ENCODE data around the gene PNMT.
A peak's percentile ranks its signal among the peaks of the same experiment; 100 is the strongest.

Gene PNMT, protein sequence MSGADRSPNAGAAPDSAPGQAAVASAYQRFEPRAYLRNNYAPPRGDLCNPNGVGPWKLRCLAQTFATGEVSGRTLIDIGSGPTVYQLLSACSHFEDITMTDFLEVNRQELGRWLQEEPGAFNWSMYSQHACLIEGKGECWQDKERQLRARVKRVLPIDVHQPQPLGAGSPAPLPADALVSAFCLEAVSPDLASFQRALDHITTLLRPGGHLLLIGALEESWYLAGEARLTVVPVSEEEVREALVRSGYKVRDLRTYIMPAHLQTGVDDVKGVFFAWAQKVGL

DNA sequence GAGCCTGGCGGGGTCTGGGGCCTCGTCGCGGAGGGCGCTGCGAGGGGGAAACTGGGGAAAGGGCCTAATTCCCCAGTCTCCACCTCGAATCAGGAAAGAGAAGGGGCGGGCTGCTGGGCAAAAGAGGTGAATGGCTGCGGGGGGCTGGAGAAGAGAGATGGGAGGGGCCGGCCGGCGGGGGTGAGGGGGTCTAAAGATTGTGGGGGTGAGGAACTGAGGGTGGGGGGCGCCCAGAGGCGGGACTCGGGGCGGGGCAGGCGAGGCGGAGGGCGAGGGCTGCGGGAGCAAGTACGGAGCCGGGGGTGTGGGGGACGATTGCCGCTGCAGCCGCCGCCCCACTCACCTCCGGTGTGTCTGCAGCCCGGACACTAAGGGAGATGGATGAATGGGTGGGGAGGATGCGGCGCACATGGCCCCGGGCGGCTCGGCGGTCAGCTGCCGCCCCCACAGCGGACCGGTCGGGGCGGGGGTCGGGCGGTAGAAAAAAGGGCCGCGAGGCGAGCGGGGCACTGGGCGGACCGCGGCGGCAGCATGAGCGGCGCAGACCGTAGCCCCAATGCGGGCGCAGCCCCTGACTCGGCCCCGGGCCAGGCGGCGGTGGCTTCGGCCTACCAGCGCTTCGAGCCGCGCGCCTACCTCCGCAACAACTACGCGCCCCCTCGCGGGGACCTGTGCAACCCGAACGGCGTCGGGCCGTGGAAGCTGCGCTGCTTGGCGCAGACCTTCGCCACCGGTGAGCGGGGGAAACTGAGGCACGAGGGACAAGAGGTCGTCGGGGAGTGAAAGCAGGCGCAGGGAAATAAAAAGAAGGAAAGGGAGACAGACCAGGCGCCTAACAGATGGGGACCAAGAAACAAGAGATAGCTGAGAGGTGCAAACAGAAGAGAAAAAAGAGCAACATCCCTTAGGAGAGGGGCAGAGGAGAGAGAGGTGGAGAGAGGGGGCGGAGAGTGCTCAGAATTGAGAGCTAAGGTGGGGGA is at the start of gene PNMT:
Gene PNMT, plus strand, starts transcription at position 509 of the 980 bp plus-strand sequence. Its CDS starts 23 bp downstream, at position 532.
- peak; percentile 13 to 58 for DNase-seq

DNA sequence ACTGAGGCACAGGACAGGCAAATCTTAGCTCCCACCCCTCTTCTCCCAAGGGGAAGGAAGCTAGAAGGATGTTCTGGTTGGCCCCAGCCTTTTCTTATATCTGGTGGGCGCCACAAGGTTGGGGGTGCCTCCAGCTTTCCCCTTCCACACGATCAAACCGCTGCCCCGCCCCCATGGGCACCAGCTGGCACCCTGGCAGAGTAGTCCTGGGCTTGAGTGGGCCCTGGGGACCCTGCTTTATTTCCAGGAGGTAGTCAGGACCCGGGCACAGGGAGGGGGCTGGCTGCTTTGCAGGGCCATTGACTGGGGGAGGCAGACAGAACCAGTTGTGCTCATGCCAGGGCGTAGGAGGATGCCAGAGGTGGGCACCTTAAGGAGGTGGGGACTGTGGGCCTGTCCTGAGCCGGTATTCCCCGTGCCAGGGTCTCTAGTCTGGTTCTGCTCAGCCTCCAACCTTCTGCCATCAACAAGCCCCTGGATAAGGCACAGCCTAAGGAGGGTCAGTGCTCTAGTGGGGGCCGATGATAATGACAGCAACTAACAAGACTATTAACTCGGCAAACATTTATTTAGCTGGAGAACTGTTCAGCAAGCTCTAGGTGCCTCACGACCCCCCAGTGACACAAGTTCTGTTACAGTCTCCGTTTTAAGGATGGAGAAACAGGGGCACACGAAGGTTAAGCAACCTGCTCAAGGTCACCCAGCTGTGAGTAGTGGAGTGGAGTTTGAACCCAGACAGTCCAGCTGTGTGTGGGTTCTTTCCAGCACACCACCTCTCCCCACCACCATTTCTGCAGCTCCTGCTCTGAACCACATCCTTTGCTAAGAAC is 49.1 kb upstream of the PNMT start:
- DNase-seq, result no peak

DNA sequence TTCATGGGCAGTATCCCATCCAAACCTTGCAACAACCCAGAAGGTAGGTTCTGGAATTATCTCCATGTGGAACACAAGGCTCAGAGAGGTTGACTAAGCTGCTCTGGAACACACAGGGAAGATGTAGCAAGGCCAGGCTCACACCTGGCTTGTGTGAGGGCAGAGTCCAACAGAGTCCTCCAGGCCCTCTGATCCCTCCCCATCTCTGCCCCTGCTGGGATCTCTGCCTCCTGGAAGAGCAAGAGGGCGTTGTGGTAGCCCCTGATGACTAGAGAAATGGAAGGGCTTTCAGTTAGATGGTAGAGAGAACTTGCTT is 48.5 kb upstream of the PNMT start:
- no peak for DNase-seq

DNA sequence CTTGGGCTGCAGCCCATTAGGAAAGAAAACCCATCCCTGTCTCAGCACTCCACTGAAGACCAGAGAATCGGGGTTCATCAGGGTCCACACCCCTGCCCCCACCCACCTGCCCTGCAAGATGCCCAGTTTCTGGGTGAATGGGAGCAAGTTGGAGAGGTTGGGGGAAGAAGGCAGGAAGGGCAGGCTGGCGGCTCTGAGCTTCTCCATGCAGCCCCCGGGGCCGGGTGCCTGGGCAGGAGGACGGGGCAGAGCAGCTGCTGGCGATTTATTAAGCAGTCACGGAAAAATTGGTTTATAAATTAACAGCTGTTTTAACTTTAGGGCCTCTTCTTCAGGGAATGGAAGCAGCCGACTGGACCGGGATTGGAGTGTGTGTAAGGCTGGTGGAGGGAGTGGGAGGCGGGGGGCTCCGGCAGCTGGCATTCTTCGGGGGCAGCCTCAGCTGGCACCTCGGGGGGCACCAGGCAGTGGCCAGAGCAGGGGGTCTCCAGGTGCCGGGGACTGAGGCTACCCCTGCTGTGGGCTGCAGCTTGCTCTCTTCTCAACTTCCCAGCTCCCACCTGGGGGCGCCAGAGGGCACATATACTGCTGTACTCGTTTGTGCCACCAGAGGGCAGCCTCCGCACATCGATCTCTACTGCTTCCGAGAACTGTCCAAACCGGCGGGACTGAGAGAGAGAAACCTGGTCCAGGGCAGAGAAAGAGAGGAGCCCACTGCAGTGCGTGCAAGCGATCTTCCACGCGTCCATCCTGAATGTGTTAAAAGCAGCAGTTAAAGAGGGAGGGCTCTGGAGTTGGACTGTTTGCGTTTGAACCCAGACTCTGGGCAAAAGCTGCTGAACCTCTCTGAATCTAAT is 46.5 kb upstream of the PNMT start:
- DNase-seq, result peak; percentile 59 to 98

DNA sequence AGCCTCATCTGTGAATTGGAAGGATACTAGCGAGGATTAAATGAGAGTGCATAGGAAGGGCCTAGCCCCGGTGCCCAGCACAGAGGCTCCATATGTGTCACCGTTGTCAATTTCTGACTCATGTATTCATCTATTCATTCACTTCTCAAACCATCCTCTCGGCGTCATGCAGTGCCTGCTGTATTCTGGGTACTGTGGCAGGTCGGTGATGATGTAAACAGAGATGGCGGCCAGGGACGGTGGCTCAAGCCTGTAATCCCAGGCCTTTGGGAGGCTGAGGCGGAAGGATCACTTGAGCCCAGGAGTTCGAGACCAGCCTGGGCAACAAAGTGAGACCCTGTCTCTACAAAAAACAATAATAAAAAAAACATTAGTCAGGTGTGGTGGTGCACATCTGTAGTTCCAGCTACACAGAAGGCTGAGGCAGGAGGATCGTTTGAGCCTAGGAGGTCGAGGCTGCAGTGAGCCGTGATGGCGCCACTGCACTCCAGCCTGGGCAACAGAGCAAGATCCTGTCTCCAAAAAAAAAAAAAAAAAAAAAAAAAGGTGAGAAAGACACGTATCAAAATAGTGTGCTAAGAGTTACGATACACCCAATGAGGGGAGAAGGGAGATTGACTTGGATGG is 45.8 kb upstream of the PNMT start:
- DNase-seq, result no peak

DNA sequence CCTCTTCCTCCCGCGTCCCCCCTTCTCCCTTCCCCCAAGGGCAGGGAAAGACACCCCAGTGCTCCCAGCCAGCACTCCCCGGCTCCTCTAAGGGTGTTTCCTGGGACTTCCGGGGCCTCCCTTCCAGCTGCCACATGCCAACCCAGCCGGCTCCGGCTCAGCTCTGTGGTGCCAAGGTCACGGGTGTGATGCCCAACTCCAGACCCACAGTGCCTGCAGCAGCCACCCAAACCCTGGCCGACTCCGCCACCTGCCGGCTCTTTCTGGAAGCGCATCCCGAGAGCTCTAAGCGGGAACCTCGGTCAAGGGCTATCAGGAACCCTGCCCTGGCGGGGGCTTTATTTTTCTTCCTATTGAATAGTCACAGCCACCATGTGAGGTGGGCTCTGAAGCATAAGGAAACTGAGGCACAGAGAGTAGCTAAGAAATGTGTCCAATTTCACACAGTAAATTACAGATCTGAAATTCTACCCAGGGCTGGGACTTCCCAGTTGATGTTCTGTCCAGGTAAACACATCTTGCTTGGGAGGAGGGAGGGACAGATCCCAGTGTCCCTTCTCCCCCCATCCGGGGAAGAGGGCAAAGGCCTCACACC is 44.8 kb upstream of the PNMT start:
- peak; percentile 53 to 97 for DNase-seq

DNA sequence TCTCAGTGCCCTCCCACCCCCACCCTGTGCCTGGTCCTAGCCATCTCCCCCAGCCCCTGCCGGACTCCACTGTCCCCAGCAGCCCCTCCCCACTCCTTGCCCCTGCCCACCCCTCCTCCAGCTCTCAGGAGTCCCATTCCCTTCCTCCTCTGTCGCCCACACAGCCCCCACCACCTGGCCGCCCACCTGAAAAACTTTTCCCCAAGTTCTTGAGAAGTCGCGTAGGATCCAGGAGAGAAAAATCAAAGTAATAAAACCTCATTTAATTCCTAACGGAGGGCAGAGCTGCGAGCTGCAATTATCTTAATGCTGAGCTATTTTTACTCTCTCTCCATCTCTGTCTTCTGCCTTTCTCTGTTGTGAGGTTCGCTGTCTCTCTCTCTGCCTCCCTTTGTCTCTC is 43.9 kb upstream of the PNMT start:
- DNase-seq, result no peak

DNA sequence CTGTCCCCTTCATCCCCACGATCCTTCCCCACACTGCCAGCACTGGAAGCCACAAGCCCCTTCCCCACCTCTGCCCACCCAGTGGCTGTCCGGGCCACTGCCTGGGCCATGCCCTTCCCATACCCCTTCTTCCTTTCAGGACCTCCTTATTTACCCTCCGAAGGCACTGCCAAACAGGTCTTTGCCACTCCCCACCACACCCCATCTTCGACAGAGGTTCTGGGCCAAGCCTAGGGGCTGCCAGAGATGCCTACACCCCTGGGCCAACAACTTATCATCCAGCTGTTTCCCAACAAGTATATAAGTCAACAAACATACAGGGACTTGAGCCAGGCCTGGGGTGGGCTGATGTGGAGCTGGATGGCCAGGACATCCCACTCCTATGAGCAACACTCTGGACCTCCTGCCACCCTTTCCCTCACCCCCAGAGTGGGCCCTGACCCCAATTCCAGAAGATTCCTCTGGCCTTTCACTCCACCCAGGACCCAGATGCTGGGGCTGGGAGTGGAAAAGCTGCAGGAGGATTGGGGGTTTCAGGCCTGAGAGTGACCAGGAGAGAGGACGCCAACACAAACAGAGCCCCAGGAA is 43.0 kb upstream of the PNMT start:
- no peak for DNase-seq

DNA sequence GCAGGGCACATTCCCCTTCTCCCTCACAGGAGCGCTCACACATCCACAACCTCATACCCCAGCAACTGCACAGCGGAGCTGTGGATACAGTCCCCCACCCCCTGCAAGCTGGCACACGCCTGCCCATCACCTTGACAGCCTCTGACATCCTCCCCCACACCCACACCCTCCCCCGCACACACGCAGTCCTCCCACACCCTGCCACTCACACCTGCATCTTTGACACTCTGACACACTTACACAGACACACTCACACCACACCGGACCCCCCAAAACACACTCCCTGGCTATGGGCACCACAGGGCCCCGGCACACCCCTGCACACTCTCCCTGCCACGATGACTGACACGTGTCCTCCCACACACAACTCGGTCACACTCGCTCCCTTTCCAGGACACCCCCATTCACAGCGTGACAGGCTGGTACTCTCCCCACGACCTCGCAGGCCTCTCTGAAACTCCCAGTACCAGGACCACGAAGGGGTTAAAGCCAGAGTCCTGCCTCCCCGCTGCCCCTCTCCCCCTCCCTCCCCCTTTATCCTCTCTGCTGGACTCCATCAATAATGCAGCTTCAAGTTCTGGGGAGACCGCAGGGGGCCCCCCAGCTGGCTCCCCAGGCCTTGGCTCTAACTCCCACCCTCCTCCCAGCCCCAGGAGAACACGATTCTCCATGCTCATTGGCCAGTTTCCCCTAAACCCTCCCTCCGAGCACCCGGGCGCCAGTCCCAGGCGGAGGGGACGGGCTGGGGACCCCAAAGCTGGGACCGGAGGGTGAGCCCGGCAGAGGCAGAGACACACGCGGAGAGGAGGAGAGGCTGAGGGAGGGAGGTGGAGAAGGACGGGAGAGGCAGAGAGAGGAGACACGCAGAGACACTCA is 41.8 kb upstream of the PNMT start, which contains the start of gene PPP1R1B:
Gene PPP1R1B, plus strand, starts transcription at position 782 of the 876 bp plus-strand sequence. CDS start 441 bp downstream, outside the sequence.
- DNase-seq, result peak in 1 of 2 donors; percentile 15

DNA sequence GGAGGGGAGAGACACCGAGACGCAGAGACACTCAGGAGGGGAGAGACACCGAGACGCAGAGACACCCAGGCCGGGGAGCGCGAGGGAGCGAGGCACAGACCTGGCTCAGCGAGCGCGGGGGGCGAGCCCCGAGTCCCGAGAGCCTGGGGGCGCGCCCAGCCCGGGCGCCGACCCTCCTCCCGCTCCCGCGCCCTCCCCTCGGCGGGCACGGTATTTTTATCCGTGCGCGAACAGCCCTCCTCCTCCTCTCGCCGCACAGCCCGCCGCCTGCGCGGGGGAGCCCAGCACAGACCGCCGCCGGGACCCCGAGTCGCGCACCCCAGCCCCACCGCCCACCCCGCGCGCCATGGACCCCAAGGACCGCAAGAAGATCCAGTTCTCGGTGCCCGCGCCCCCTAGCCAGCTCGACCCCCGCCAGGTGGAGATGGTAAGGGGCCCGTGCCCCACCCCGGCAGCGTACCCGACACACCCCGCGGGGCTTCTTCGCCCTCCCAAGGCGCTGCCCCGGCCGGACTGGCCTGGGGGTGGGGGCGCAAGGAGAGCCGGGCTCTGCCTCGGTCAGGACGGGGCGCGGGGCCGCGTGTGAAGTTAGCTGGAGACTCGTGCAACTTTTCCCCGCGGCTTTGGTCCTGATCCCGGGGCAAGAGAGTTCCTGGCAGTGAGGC is 41.1 kb upstream of the PNMT start:
- DNase-seq, result no peak

DNA sequence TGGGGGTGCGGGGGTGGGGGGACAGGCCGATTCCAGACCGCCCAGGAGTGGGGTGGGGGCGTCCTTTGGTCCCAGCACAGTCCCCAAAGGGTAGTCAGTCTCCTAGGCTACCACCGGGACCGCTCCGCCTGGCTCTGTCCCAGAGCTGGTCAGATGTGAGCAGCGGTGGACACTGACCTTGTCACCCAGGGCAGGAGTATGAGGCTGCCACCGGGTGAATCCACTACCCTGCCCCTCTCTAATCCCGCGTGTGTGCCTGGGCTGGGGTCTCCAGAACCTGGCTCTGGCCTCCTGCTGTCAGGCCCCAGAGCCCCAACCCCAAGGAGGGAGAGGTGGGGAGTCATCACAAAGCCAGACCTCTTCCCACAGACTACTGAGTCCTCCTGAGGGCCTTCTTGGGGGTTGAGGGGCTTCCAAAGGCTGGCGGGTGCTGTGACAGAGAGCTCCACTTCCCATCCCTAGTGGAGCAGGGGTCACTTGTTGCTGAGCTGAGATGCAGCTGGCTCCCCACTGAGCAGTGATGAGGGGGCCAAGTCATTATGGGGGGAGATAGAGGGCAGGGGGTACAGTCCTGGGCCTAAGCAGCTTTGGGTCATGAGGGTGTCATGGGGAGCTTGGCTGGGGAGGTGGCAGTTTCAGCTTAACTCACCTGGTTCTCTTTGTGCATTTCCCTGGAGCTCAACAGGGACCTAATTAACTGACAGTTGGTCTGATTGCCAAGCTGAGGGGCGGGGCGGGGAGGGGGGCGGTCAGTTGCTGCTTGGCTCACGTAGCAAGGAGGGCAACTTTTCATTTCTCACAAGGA is 40.3 kb upstream of the PNMT start:
- DNase-seq, result no peak

DNA sequence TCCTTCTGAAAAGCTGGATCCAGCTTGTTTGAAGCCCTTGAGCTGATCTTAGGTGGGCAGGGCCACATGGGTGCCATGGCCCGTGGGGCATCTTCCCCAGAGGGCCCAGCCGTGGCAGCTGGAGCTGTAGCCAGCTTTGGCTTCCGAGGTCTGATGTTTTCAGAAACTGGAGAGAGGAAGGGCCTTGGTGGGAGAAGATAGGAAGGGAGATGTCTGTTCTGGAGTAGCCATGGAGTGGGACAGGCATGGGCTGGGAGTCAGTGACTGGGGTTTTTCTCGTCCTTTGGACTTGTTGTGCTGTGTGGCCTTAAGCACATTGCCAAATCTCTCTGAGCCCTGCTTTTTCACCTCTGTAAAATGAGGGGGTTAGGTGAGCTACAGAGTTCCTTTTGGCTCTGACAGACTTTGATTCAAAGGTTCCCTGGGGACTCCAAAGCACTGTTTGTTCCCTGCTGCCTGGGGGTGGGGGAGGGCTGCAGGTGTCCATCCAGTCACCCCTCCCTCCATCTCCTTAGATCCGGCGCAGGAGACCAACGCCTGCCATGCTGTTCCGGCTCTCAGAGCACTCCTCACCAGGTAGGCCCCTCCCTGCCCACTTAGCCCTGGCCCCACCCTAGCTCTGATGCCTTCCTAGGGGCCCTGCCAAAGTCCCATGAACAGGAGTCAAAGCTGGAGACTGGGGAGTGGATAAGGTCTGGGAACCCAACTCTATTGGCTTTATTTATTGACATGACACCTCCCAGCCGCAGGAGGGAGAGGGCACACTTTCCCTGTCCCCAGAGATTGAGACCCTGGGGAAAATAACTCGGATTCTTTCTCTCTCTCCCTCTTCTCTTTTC is 39.4 kb upstream of the PNMT start:
- no peak for DNase-seq

DNA sequence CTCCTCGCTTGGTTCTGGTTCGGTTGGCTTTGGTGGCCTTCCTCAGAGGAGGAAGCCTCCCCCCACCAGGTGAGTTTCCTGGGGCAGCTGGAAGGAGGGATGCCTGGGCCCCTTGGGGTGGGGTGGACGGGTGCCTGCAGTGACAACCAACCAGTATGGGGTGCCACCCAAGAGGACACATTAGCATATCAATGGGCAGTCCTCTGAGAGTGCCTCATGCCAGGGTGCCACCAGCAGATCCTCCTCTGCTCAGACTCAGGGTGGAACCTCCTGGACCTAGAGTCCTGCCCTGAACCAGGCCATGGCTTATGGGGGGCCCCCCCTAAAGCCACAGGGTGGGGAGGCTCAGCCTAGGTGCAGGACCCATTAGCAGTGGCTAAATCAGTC is 38.8 kb upstream of the PNMT start:
- no peak for DNase-seq

DNA sequence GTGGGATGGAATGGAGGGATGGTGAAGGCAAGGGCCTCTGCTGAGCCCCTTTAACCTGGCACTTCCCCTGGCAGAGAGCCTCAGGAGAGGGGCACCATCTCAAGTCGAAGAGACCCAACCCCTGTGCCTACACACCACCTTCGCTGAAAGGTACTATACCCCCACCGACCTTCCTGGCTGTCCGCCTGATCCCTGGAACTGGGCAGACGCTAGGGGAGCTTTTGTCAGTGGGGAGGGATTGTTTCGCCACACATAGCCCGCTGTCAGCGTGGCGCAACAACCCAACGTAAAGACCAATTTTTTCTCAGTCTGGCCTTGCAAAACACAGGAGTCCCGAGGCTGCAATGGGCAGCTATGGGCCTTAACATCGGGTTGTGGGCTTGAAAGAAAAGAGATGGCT is 38.4 kb upstream of the PNMT start:
- DNase-seq, result peak; percentile 76 to 77

DNA sequence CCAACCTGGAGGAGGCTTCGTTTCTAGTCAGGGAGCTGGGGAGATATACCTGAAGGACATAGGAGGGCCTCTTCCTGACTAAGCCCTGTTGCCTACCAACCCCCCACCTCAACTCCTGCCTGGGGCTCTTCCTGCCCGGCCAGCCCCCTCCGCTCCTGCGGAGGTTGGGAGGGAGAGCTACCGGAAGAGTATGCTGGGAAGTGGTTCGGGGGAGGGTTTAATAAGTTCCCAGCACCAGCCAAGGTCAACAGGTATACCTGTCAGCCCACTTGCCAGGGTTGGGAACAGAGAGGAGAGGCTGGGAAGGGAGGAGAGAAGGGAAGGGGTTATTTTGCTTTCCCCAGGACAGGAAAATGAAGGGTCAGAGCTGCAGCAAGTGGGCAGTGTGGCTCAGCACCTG is 36.9 kb upstream of the PNMT start:
- no peak for DNase-seq

DNA sequence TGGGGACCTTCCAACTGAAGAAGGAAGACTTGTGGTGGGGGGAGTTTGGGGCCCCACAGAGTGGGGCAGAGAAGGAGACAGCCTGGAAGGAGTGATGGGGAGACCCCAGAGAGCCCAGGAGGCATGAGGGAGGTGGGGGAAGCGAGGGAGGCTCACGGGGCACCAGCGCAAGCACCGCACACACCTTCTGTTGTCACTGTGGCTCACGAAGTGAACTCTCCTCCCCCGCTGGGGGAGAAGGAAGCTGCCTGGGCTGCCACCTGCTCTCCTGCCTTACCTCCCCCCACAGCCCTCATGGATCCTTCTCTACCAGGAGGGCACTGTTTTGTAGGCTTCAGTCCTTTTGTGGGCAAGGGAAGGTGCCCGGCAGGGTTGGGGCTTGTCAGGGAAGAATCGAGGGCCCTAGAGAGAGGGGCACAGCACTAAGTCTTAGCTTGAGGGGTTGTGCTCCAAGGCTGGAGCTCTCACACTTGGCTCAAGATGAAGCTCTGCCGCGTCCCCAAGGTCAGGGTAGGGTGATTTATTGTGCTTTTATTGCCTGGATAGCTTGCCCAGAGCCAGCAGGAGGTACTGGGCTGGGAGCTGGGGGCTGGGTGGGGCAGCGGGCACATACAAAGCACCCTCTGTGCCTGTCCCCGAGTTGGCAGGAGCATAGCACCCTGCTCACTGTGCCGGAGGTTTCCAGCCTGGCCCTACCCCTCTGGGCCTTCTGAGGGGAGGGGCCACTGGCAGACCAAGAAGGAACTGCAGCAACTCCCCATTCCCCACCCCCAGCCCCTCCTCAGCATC is 35.9 kb upstream of the PNMT start:
- DNase-seq, result no peak

Measured in inflammatory macrophage treated with lipopolysaccharide for 1 hour (primary cell).